Thyroid gland (tissue), 4 donors: ENCODE data around the gene ACYP2. TPM values are rescaled to one million over a fixed set of nuclear protein-coding genes. Genes with fewer than 3 reads are reported as not detected.
"Not testable (repeated sequence)": the region's sequence is repeated elsewhere in the genome, so short reads cannot be mapped to it uniquely, and the experiment has no call there.

ENCODE experiments used
- DNase-seq, 2 donors: peaks; one replicate each; pipeline ENCODE4 v3.0.0-alpha.2; 2019
- H3K27ac ChIP-seq, 3 donors: fragments of 200-600 bp; sonication (generic); 1 replicate in 2 of 3; 2 replicates in 1 of 3; pipeline ENCODE4 v1.5.1; 2016 to 2019; ENCODE audit warnings: mild to moderate bottlenecking in 1 of 3, moderate library complexity in 1 of 3
- H3K27me3 ChIP-seq: fragments of 200-600 bp; sonication (generic); one replicate; pipeline ENCODE4 v1.5.1; 2019
- H3K36me3 ChIP-seq, 2 donors: fragments of 200-600 bp; sonication (generic); one replicate each; pipeline ENCODE4 v1.5.1; 2016 to 2019
- H3K4me1 ChIP-seq, 2 donors: fragments of 200-600 bp; sonication (generic); one replicate each; pipeline ENCODE4 v1.5.1; 2017 to 2019
- H3K4me3 ChIP-seq, 3 donors: fragments of 200-600 bp; sonication (generic); replicated peaks in 1 of 3; 1 replicate in 2 of 3; 2 replicates in 1 of 3; pipeline ENCODE4 v1.5.1; 2016; ENCODE audit warnings: mild to moderate bottlenecking in 1 of 3
- H3K9me3 ChIP-seq: fragments of 200-600 bp; sonication (generic); one replicate; pipeline ENCODE4 v1.5.1; 2017
- CTCF ChIP-seq, 6 experiments: fragments of 200-600 bp in 3 of 6; fragments of 450-650 bp in 3 of 6; sonication (generic) in 3 of 6; IDR thresholded peaks; one replicate each; pipeline ENCODE4 v1.5.1; 2016 to 2019; ENCODE audit warnings: antibody characterized with exemption in 6 of 6, mild to moderate bottlenecking in 2 of 6, inconsistent platforms in 1 of 6, moderate library complexity in 1 of 6
- POLR2A ChIP-seq, 2 donors: fragments of 450-650 bp; IDR thresholded peaks; one replicate each; pipeline ENCODE4 v1.6.1; 2017; ENCODE audit warnings: antibody characterized with exemption in 2 of 2, mild to moderate bottlenecking in 2 of 2, moderate library complexity in 1 of 2
- WGBS, 2 donors: methylation state at CpG; one replicate each; pipeline ENCODE4 v1.1.5; 2017; 5-methylcytosine and 5-hydroxymethylcytosine counted together
- intact Hi-C: fragments of 100-400 bp; cut with DNase I; formaldehyde crosslinking; loops from one replicate; pipeline ENCODE4 v1.15.1; 2023
- total RNA-seq, 4 donors: library from RNA; depleted of rRNA; stranded (reverse); fragments of >200 nt; gene quantifications; one replicate each; pipeline ENCODE4 v1.2.3, GENCODE V29; 2016

Gene ACYP2
- total RNA-seq, 4 donors from 2014 or later, result 14.1 to 29.2 (median 26.2) TPM

DNA sequence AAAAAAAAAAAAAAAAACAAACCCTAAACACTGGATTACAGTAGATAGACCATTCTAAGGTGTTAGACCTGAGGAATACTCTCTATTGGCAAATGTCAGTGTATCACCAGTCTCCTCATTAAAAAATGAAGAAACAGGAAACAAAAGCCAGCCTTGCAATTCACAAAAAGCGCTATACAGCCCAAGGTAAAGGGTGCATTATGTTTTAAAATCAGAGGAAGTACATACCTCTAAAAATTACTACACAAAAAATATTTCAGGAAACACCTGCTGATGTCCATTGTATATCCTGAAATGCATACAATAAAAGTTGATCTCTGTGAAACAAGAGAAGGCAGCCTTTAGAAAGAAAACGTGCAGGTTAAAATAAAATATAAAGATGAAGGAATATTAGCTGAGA lies 195.5 kb downstream of the ACYP2 start:
- TF ChIP-seq POLR2A (IDR thresholded peaks at IDR 0.05) (no peak), CTCF (IDR thresholded peaks at IDR 0.05) (no peak)
- intact Hi-C loops, result no loop called here
- H3K36me3 ChIP-seq, result no peaks in the 10 kb centered on the region
- 81 to 83% methylated on average over 2 of the region's 2 CpGs for WGBS, 2 donors
- no peaks in the 10 kb centered on the region for H3K27me3 ChIP-seq
- DNase-seq, result no peak
- H3K27ac ChIP-seq, result no peak overlapping the region
- no peaks in the 10 kb centered on the region for H3K4me1 ChIP-seq
- no peaks in the 10 kb centered on the region for H3K9me3 ChIP-seq
- H3K4me3 ChIP-seq, result no peak overlapping the region

GRCh38 chr2:54313147-54313546 lies 197.7 kb downstream of the ACYP2 start:
- 89 to 93% methylated on average over 9 to 10 of the region's 10 CpGs for WGBS, 2 donors
- Histone ChIP-seq H3K36me3 (no peaks in the 10 kb centered on the region), H3K27ac (no peak overlapping the region), H3K27me3 (no peaks in the 10 kb centered on the region), H3K4me1 (no peaks in the 10 kb centered on the region), H3K9me3 (no peaks in the 10 kb centered on the region), H3K4me3 (no peak overlapping the region)
- DNase-seq, result no peak
- intact Hi-C loops, result no loop called here
- TF ChIP-seq CTCF (IDR thresholded peaks at IDR 0.05) (no peak), POLR2A (IDR thresholded peaks at IDR 0.05) (no peak)

DNA sequence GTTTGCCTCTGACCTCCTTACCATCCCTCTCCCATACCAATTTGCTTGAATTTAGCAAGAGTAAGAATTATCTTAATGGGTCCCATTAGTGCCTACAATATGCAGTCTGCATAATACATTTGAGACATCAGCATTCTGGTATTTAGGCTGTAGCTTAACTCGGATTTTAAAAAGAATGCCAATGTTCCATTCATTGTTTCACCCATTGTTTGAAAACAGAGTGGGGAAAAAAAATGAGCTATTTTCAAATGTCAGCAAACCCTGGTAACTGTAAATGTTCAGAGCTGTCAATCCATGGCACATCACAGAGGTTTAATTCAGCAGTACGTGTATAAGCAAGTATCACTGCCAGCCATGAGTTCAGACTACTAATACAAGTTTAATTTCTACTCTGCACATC lies 202.6 kb downstream of the ACYP2 start:
- no peak for TF ChIP-seq POLR2A (IDR thresholded peaks at IDR 0.05)
- no peak for TF ChIP-seq CTCF (IDR thresholded peaks at IDR 0.05)
- no peak for DNase-seq
- WGBS, 2 donors, result 77 to 81% methylated on average over 2 of the region's 2 CpGs
- intact Hi-C loops, result no loop called here
- H3K27ac ChIP-seq, result no peak overlapping the region
- H3K4me1 ChIP-seq, result no peaks in the 10 kb centered on the region
- H3K36me3 ChIP-seq, result no peaks in the 10 kb centered on the region
- H3K4me3 ChIP-seq, result no peak overlapping the region
- no peaks in the 10 kb centered on the region for H3K9me3 ChIP-seq
- no peaks in the 10 kb centered on the region for H3K27me3 ChIP-seq

DNA sequence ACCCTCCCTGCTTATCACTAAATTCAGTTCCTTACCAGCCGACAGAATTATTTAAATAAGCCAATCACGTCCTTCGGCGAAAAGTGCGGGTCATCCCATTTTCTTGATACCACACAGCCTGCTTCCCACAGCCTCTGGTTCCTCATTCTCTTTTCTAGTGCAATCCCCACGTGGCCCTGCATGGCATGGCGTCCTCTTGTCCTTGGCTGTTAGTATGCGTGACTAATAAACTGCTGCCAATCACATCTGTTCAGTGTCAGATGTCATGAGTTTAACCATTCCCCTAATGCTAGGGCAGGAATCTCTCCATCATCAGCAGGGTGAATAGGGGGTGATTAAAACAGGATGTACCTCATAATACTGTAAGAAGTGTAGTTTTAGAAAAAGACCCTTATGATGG lies 203.4 kb downstream of the ACYP2 start:
- H3K4me1 ChIP-seq, result no peaks in the 10 kb centered on the region
- WGBS, 2 donors, result 77 to 85% methylated on average over 8 of the region's 8 CpGs
- no peaks in the 10 kb centered on the region for H3K9me3 ChIP-seq
- intact Hi-C loops, result no loop called here
- DNase-seq, result no peak
- TF ChIP-seq POLR2A (IDR thresholded peaks at IDR 0.05) (no peak), CTCF (IDR thresholded peaks at IDR 0.05) (no peak)
- no peak overlapping the region for H3K27ac ChIP-seq
- H3K36me3 ChIP-seq, result no peaks in the 10 kb centered on the region
- no peak overlapping the region for H3K4me3 ChIP-seq
- H3K27me3 ChIP-seq, result no peaks in the 10 kb centered on the region

GRCh38 chr2:54321047-54321446 lies 205.6 kb downstream of the ACYP2 start:
- whole genome bisulfite sequencing, 2 donors, result 77 to 83% methylated on average over 2 of the region's 2 CpGs
- no peak for DNase-seq
- Histone ChIP-seq H3K9me3 (no peaks in the 10 kb centered on the region), H3K27me3 (no peaks in the 10 kb centered on the region), H3K27ac (no peak overlapping the region), H3K4me1 (no peaks in the 10 kb centered on the region), H3K4me3 (no peak overlapping the region), H3K36me3 (no peaks in the 10 kb centered on the region)
- intact Hi-C loops, result loop anchor here (10.0 kb wide), 1 partner anchor 106 kb away; no protein-coding TSS in a partner anchor
- TF ChIP-seq POLR2A (IDR thresholded peaks at IDR 0.05) (no peak), CTCF (IDR thresholded peaks at IDR 0.05) (no peak)

DNA sequence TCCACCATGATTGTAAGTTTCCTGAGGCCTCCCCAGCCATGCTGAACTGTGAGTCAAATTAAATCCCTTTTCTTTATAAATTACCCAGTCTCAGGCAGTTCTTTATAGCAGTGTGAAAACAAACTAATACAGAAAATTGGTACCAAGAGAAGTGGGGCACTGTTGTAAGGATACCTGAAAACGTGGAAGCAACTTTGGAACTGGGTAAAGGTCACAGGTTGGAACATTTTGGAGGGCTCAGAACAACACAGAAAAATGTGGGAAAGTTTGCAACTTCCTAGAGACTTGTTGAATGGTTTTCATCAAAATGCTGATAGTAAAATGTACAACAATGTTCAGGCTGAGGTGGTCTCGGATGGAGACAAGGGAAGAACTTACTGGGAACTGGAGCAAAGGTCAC lies 209.1 kb downstream of the ACYP2 start:
- H3K4me1 ChIP-seq, H3K9me3 ChIP-seq, H3K27me3 ChIP-seq, H3K27ac ChIP-seq, H3K4me3 ChIP-seq, H3K36me3 ChIP-seq, DNase-seq: not testable (repeated sequence)
- 88% methylated on average over 2 of the region's 2 CpGs for WGBS, 2 donors
- intact Hi-C loops, result loop anchor here (10.0 kb wide), 1 partner anchor 110 kb away; no protein-coding TSS in a partner anchor
